Gastrocnemius medialis (tissue), 4 donors: ENCODE data around the gene CTNNBL1. TPM values are rescaled to one million over a fixed set of nuclear protein-coding genes. Genes with fewer than 3 reads are reported as not detected.

ENCODE experiments used
- ATAC-seq, 2 donors: fragments of 150-250 bp; one replicate each; pipeline ENCODE4 v1.9.1; 2016
- DNase-seq, 2 donors: peaks; one replicate each; pipeline ENCODE4 v3.0.0-alpha.2; 2019
- H3K27ac ChIP-seq, 4 donors: fragments of 200-600 bp; sonication (generic); 1 replicate in 1 of 4; 2 replicates in 3 of 4; pipeline ENCODE4 v1.5.1; 2016 to 2018; ENCODE audit warnings: mild to moderate bottlenecking in 2 of 4, moderate library complexity in 1 of 4
- H3K27me3 ChIP-seq, 3 donors: fragments of 200-600 bp; sonication (generic) in 2 of 3; 1 replicate in 1 of 3; 2 replicates in 2 of 3; pipeline versions ENCODE4 v1.5.1 to v1.6.0; 2016 to 2019; ENCODE audit warnings: mild to moderate bottlenecking in 1 of 3, moderate library complexity in 1 of 3
- H3K36me3 ChIP-seq, 2 donors: fragments of 200-600 bp; sonication (generic) in 1 of 2; one replicate each; pipeline ENCODE4 v1.5.1; 2017 to 2018
- H3K4me1 ChIP-seq, 2 donors: fragments of 200-600 bp; sonication (generic) in 1 of 2; one replicate each; pipeline ENCODE4 v1.5.1; 2016 to 2017; ENCODE audit warnings: mild to moderate bottlenecking in 2 of 2
- H3K4me3 ChIP-seq, 4 donors: fragments of 200-600 bp; sonication (generic) in 3 of 4; 1 replicate in 1 of 4; 2 replicates in 3 of 4; pipeline ENCODE4 v1.5.1; 2016 to 2019; ENCODE audit warnings: mild to moderate bottlenecking in 2 of 4
- H3K9me3 ChIP-seq, 3 donors: fragments of 200-600 bp; sonication (generic) in 2 of 3; 1 replicate in 1 of 3; 2 replicates in 2 of 3; pipeline ENCODE4 v1.5.1; 2016 to 2019
- POLR2A ChIP-seq, 2 donors: fragments of 450-650 bp; IDR thresholded peaks; one replicate each; pipeline ENCODE4 v1.6.1; 2017; ENCODE audit warnings: antibody characterized with exemption in 2 of 2, mild to moderate bottlenecking in 2 of 2, moderate library complexity in 2 of 2
- in situ Hi-C, 4 donors: fragments of 200-750 bp; cut with MboI; loops; one replicate each; pipeline versions ENCODE4 v1.15.0 to v1.8.0; 2017; ENCODE audit warnings: low sequenced_read_pairs in 4 of 4
- intact Hi-C: fragments of 100-400 bp; cut with DNase I; formaldehyde crosslinking; loops from one replicate; pipeline ENCODE4 v1.15.1; 2023; ENCODE audit warnings: low total_unique reads
- total RNA-seq, 4 donors: library from RNA; depleted of rRNA; stranded (reverse); fragments of >200 nt; gene quantifications; one replicate each; pipeline versions ENCODE4 v1.1.0 to v1.2.3, GENCODE V29; 2016
- TF ChIP-seq, protein P1 (sequence below), 5 experiments: fragments of 450-650 bp in 3 of 5; fragments of 200-600 bp in 2 of 5; sonication (generic) in 2 of 5; IDR thresholded peaks in 4 of 5; conservative IDR thresholded peaks in 1 of 5; 1 replicate in 4 of 5; 2 replicates in 1 of 5; pipeline ENCODE4 v1.5.1; 2016 to 2019; ENCODE audit warnings: antibody characterized with exemption in 5 of 5, mild to moderate bottlenecking in 3 of 5, moderate library complexity in 3 of 5

CTNNBL1 gene
- total RNA-seq, 4 donors from 2014 or later: 23.1 to 35.4 (median 30.3) TPM

DNA sequence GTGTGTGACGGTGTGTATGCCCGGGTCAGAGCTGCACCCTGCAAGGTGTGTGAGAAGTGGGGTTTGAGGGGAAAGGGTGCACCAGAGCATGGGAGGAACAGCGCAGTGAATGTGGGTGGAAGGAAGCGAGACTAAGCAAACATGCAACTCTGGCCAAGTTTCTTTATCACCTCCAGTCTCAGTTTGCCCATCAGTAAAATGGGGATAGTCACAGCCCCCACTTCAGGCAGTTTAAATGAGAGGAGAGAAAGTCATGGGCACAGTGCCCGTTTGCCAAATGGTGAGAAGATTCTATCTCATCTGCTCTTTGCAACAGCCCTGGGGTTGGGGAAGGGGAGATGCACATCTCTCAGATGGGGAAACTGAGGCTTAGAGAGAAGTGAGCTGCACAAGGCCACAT is 196.3 kb downstream of the CTNNBL1 start:
- Histone ChIP-seq H3K4me3 (no peak overlapping the region), H3K27ac (no peak overlapping the region), H3K27me3 (peaks cover 0 to 13% (median 4%) of the 10 kb centered on the region in 3 donors), H3K9me3 (no peaks in the 10 kb centered on the region), H3K36me3 (no peaks in the 10 kb centered on the region), H3K4me1 (no peaks in the 10 kb centered on the region)
- intact Hi-C loops (no loop called here), in situ Hi-C loops (no loop called here)
- DNase-seq: no peak
- no peak for ATAC-seq
- TF ChIP-seq, protein P1, sequence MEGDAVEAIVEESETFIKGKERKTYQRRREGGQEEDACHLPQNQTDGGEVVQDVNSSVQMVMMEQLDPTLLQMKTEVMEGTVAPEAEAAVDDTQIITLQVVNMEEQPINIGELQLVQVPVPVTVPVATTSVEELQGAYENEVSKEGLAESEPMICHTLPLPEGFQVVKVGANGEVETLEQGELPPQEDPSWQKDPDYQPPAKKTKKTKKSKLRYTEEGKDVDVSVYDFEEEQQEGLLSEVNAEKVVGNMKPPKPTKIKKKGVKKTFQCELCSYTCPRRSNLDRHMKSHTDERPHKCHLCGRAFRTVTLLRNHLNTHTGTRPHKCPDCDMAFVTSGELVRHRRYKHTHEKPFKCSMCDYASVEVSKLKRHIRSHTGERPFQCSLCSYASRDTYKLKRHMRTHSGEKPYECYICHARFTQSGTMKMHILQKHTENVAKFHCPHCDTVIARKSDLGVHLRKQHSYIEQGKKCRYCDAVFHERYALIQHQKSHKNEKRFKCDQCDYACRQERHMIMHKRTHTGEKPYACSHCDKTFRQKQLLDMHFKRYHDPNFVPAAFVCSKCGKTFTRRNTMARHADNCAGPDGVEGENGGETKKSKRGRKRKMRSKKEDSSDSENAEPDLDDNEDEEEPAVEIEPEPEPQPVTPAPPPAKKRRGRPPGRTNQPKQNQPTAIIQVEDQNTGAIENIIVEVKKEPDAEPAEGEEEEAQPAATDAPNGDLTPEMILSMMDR (IDR thresholded peaks at IDR 0.05 in 4 of 5, conservative IDR thresholded peaks at IDR 0.05 in 1 of 5): no peak
- TF ChIP-seq POLR2A (IDR thresholded peaks at IDR 0.05): no peak

GRCh38 chr20:37890643-37891042 is 196.8 kb downstream of the CTNNBL1 start:
- intact Hi-C loops: no loop called here
- H3K4me3 ChIP-seq: no peak overlapping the region

GRCh38 chr20:37892001-37892400 is 198.2 kb downstream of the CTNNBL1 start:
- TF ChIP-seq POLR2A (IDR thresholded peaks at IDR 0.05): no peak
- TF ChIP-seq, protein P1 (IDR thresholded peaks at IDR 0.05 in 4 of 5, conservative IDR thresholded peaks at IDR 0.05 in 1 of 5): no peak
- intact Hi-C loops: no loop called here
- in situ Hi-C loops: no loop called here
- Histone ChIP-seq H3K4me3 (no peak overlapping the region), H3K9me3 (no peaks in the 10 kb centered on the region), H3K4me1 (no peaks in the 10 kb centered on the region), H3K27ac (no peak overlapping the region), H3K36me3 (no peaks in the 10 kb centered on the region), H3K27me3 (no peaks in the 10 kb centered on the region)
- ATAC-seq (no peak), DNase-seq (no peak)

More at GRCh38 chr20:37890643-37891042, 196.8 kb downstream of the CTNNBL1 start:
- Histone ChIP-seq H3K9me3 (no peaks in the 10 kb centered on the region), H3K36me3 (no peaks in the 10 kb centered on the region), H3K27me3 (peaks cover 0 to 8% (median 4%) of the 10 kb centered on the region in 3 donors), H3K27ac (no peak overlapping the region), H3K4me1 (no peaks in the 10 kb centered on the region)
- TF ChIP-seq, protein P1 (IDR thresholded peaks at IDR 0.05 in 4 of 5, conservative IDR thresholded peaks at IDR 0.05 in 1 of 5): no peak
- TF ChIP-seq POLR2A (IDR thresholded peaks at IDR 0.05): no peak
- DNase-seq (no peak), ATAC-seq (no peak)
- in situ Hi-C loops: no loop called here

DNA sequence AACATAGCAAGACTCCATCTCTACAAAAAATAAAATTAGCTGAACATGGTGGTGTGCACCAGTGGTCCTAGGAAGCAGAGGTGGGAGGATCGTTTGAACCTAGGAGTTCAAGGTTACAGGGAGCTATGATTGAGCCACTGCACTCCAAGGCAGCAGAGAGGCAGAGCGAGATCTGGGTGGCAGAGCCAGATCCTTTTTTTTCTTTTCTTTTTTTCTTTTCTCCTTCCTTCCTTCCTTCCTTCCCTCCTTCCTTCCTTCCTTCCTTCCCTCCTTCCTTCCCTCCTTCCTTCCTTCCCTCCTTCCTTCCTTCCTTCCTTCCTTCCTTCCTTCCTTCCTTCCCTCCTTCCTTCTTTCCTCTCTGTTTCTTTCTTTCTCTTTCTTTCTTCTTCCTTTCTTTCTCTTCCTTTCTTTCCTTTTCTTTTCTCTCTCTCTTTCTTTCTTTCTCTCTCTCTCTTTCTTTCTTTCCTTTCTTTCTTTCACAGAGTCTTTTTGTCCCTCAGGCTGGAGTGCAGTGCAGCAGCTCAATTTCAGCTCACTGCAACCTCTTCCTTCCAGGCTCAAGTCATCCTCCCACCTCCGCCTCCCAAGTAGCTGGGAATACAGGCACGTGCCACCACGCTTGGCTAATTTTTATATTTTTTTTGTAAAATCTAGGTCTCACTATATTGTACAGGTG is 199.9 kb downstream of the CTNNBL1 start:
- DNase-seq: no peak
- intact Hi-C loops: no loop called here
- no peaks in the 10 kb centered on the region for H3K9me3 ChIP-seq

More for the DNA sequence above, 199.9 kb downstream of the CTNNBL1 start:
- H3K27ac ChIP-seq: no peak overlapping the region
- no peaks in the 10 kb centered on the region for H3K36me3 ChIP-seq
- ATAC-seq: no peak
- H3K4me3 ChIP-seq: no peak overlapping the region
- no peak for TF ChIP-seq POLR2A (IDR thresholded peaks at IDR 0.05)
- TF ChIP-seq, protein P1 (IDR thresholded peaks at IDR 0.05 in 4 of 5, conservative IDR thresholded peaks at IDR 0.05 in 1 of 5): no peak
- H3K4me1 ChIP-seq: no peaks in the 10 kb centered on the region
- H3K27me3 ChIP-seq: no peaks in the 10 kb centered on the region
- in situ Hi-C loops: no loop called here
